NCI-H1436 treated with DMSO at 0.1 percent for 48 hours (cell line): ENCODE results near the gene PFKP.
A peak's percentile ranks its signal among the peaks of the same experiment; 100 is the strongest.

Source experiments
- DNase-seq: peaks from one replicate; lab custom pipeline; 2025; lab: John Stamatoyannopoulos, UW

PFKP gene

DNA sequence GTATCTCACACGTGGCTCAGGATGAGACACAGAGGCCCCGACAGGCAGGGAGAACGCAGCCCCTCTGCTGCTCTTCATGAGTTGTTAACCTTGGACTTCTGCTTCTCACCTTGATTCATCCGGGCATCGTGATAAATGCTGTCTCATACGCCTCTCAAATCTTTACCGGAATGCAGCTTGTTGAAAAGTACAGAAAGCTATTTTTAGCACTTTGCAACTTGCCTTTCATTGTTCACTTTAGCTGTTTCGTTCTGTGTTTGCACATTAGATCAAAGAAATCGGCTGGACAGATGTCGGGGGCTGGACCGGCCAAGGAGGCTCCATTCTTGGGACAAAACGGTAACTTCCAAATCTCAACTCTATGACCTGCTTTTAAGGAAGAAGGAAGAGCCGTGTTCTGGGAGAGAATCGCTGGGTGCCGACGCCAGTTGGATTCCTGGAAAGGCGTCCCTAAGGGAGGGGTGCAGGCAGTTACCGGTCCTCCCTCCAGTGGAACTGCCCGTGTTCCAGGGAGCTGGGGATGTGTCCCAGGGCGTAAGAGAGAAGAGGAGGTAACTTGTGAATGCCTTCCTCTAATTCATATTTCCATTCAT is 49.3 kb downstream of the PFKP start:
- DNase-seq: no peak

DNA sequence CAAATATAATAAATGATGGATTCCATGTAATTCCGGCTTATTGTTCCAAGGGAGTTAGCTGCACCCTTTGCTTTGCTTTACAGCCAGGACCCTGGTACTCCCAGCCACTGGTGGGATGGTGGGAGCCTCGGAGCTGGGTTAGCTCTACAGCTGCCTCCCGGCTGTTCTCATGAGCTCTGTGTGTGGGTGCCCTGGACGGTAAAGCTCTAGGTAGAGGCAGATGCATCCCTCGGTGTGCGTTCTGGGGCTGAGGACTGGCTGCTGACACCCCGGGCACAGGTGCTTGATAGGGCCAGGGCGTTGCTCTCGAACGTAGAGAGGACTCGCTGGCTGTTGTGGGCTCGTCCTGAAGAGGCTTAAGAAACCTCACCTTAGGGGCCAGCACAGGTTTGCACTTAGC is 50.1 kb downstream of the PFKP start:
- no peak for DNase-seq

DNA sequence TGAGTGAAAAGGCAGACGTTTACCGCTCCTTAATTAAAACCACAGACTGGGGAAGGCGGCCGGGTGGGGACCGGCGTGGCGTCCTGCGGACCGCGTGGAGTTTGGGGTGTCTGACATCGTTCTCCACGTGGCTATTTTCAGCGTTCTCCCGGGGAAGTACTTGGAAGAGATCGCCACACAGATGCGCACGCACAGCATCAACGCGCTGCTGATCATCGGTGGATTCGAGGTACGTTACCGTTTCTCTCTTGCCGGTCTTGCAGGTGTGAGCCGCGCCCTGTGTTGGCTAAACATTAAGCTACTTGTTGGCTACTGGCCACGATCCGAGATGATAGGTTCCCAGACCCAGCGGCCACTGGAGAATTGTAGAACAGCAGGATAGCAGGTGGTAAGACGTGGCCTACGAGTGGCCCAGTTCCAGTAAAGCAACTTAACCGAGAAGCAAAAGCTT is 51.3 kb downstream of the PFKP start:
- DNase-seq: no peak

DNA sequence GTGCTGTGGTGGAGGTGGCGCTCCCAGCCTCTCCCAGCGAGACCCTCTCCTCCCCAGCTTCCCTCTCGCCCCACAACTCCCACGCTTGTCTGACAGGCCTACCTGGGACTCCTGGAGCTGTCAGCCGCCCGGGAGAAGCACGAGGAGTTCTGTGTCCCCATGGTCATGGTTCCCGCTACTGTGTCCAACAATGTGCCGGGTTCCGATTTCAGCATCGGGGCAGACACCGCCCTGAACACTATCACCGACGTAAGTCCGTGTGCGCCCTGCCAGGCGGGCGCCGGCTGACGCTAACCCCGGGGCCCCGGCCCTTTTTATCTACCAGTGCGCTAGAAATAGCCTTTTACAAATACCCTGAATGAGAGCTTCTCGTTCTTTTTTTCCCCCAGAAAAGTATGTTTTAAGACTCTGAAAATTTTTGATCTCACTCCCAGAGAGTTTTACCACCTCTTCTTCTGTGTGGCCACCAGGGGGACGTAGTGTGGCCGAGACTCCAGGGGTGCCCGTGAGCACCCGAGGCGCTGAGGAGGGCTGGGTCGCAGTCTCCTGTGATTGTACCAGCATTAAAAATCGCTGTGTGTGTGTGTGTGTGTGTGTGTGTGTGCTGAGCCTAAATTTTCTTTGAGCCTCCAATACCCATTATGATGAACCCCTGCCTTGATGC is 52.6 kb downstream of the PFKP start:
- DNase-seq: no peak

DNA sequence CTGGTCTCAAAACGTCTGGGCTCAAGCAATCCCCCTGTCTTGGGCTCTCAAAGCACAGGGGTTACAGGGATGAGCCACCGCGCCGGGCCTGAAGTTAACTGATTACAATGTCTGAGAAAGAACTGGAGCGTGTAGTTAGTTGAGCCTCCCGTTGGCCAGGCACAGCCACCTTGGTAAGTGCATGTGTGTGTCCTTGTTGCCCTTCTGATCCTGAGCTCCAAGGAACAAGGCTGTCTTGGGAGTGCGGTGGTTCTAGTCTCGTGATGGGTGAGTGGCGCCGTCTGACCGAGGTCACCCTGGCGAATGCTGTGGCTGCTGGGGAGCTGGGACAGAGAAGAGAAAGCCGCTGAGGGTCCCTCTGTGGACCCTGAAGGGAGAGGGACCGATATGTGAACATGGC is 54.7 kb downstream of the PFKP start:
- DNase-seq: no peak

DNA sequence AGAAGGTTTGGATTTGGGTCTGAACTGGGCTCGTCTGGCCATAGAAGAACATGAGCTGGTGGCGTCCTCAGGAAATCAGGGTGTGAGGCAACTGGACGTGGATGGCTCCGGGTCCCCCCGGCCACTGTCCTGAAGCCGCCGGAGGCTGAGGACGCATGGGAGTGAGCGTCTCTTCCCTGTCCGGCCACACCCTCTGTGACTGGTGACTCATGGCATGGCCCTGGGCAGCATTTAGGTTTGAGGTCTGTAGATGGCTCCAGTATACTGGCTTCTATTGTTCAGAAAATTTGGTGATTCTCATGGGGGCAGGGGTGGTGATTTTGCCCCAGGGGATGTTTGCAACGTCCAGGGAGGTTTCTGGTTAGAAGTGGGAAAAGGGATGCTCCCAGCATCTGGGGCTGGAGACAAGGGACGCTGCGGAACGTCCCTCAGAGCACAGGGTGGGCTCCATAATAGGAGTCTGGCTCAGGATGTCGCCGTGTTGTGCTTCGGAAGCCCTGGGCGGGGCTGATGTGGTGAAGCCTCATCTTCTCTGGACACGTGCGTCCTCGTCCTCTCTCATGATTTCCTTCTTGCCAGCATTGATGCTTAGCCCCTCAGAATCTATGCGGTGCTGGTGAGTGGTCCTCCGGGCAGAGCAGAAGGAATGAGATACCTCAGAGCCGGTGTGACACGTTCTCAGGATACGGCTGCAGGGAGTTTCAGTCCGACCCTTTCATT is 55.3 kb downstream of the PFKP start:
- DNase-seq: no peak

DNA sequence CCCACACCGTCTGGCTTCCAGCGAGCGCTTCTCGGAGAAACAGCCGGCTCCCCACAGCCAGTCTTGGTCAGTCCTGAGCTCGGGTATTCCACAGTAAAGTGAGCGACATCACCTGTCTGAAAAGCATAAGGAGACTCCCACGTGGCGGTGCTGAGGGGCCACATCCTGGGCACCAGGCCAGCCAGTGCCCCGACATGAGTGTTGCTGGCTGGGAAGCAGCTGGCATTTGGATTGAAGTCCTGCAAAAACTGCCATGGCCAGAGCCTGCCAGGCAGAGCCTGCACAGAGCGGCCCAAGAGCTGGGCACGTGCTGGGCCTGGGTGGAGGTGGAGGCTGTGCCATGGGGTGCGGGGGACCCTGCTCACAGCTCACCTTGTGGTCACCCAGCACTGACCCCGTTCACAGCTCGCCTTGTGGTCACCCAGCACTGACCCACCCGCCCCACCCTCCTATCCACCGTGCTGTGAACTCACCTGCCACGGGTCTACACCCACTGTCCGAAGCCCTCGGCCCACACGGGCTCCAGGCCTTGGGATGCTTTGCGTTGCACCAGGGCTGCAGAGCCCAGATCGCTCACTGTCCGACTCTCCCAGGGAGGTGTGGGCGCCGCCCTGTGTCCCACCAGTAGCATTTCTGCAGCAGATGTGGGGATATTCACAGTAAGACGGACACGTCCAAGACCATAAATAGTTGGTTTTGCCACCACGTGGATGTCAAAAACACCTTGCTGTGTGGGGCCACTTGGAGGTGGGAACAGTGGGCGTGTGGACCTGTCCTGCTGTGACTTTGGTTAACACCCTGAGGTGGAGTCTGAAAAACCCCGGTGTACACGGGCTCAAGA is 56.4 kb downstream of the PFKP start:
- DNase-seq: no peak

DNA sequence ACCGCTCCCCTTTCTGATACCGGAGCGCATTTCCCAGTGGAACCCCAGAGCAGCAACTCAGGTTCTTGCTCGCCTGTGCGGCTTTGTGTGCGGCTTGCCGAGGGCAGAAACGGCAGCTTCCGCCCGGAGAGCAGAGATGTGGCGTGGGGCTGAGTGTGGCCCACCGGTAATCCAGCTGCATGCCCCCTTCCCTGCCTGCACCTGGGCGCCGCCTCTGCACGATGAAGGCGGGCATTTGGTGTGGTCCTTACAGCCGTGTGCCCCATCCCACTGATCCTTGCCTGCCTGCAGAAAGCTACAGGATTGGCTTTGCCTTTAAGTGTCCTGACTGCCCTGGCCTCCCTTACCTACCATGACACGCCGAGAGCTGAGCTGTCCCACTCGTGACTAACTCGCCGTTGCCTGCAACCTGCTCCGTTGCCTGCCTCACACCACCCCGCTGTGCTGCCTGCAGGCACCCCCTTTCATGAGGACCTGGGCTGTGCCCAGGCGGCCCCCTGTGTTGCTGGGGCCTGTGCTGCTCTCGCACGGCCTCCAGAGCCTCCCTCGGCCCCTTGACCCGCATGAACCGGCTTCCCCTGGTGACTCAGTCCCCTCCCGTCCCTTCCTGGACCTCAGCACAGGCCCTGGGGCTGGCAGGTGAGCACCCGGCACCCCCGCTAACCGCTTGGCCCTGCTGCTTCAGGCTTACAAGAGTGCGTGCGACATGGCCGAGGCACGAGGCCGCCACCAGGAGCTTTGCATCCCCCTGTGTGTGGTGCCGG is 57.2 kb downstream of the PFKP start:
- no peak for DNase-seq

DNA sequence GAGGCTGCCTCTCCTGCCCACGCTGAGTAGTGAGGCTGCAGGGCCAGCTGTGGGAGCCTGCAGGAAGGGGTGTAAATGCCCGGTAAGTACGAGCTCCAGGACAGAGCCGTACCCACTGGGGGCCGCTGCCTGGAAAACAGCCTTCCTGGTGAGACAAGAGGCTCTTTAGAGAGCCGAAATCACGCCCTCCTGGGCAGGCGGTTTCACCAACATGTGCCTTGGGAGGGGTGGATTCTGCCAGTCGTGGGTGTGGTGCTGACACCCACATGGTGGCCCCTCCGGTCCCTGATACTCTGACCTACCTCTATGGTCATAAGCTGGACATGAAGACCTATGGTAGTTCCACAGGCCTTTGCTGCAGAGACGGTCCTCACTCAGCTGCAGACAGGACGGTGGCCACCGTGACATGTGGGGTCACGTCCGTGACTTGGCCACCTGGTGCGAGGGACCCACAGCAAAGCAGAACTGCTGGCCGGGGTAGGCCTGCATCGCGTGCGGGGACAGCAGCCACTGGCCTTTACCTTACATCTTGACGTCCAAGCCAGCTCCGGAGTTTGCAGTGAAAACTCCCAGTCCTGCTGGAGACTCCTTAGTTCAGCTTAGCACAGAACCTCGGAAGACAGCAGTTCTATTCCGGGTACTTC is 58.3 kb downstream of the PFKP start:
- DNase-seq: no peak

DNA sequence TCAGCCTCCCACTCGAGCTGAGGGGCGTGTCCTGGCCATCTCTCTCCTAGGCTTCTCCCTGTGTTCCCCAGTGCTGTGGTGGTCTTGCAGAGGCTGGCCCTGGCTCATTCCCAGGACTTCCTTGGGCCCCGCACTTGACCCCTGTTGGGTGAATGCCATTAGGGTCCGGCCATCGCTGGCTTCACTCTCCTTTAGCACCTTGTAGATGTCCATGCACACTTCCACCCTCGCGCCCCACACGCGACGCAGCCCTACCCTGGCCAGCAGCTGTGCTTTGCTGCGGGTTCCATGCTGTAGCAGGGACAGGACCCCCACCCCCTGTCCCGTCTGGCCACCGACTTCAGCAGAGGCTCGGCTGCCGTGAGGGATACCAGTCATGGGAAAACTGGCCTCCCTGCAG is 58.9 kb downstream of the PFKP start:
- DNase-seq: no peak

DNA sequence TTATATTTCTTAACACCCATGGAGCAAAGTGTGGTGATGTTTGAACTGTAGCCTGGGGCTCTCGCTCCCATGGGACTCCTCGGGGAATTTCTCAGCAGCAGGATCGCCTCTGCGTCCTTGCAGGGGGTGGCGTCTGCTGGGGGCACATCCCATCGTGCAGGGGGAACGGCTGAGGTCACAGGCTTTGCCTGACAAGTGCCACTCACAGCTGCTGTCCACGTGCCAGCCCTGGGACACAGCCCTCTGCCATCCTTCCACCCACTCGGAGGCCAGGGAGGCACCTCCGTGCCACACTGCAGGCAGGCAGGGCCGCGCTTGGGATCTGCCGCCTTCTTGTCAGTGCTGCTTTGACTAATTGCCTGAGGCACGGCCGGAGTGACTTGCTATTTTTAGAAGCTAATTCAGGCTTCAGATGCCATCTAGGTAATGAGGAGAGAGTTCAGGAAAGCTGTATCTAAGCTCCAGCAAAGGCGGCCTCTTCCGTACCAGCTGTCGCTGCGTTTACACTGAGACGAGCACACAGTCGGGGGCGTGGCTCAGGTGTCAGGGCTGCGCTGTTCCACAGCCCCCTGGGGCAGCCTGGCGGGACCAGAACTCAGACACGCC is 59.5 kb downstream of the PFKP start:
- peak; percentile 95 for DNase-seq

DNA sequence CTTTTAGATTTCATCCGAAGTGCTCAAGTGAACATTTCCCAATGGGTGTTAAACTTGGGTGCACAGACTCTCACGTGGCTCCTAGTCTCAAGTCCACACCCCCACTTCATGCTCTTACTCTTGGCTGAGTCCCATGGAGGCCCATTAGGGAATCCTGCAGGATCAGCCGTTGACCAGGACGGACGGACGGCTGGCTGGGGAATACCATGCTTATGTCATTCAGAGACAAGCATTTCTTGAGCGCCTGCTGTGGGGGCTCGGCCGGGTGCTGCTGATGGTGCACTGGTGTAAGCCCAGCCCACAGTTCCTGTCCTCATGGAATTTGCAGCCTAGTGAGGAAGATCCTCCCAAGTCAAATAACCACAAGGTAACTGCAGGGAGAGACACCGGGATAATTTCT is 60.6 kb downstream of the PFKP start:
- no peak for DNase-seq

DNA sequence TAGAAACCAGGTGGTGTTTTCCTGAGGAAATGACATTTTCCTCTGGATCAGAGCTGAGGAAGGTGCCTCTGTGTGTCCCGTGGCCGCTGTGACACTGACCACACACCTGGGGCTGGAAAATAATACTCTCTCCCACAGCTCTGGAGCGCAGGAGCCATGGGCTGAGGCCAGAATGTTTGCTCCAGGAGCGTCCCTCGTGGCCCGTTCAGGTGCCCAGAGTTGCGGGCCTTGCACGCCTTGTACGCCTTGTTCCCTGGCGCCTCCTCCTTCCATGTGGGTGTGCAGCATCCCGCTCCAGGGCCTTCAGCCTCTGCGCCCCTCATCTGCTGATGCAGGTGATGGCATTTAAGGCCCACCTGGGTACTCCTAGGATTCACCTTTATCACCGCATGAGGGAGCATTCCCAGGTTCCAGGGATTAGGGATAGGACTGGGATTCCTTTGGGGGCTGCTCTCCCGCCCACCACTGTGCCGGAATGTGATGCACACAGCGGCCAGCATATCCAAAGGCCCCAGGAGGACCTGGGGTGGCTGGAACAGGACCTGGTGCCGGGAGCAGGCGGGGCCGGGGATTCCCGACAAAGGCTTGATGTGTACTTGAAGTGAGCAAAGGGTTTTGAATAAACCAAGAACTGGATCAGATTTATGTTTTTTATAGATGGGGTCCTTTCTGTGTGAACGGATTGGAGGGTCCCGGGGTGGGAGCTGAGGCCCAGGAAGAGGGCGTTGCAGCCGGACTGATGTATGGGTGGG is 61.2 kb downstream of the PFKP start:
- no peak for DNase-seq

DNA sequence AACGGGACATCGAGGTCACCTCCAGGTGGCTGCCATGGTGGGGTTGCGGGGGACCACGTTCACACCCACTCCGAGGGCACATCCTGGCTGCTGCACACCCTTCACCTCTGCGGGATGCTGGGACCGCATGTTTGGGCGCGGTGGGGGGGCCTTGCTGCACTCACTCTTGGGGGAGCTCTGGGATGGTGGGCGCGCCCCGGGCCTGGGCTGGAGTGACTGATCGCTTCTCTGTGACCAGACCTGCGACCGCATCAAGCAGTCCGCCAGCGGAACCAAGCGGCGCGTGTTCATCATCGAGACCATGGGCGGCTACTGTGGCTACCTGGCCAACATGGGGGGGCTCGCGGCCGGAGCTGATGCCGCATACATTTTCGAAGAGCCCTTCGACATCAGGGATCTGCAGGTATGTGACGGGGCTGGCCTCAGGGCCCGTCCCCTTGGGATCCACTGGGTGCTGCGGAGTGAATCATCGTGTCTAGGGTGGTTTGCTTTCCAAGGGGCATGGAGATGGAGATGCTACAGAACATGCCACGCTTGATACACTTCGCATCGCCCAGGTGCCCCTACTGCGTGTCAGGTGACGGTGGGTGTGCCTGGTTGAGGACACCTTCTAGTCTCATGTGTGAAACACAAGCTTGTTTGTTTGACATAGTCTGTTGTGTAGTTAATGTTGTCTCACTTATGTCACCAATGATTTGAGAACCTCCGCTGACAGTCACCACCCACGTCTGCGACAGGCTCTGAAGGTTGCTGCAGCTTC is 62.4 kb downstream of the PFKP start:
- no peak for DNase-seq

DNA sequence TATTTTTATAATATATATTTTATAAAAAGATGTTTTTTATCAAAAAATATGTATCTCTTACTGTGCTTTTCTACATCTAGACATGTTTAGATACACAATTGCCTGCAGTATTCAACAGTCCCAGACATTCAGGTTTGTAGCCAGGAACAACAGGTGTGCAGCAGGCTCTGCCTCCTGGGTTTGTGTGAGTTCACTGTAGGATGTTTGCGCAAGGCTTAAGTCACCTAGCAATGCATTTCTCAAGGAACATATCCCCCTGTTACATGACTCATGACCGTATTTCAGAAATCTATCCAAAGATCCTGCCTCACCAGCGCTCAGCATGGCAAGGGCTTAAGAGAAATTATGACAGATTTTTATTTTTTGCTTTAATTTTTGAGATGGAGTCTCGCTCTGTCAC is 63.8 kb downstream of the PFKP start:
- DNase-seq: no peak

DNA sequence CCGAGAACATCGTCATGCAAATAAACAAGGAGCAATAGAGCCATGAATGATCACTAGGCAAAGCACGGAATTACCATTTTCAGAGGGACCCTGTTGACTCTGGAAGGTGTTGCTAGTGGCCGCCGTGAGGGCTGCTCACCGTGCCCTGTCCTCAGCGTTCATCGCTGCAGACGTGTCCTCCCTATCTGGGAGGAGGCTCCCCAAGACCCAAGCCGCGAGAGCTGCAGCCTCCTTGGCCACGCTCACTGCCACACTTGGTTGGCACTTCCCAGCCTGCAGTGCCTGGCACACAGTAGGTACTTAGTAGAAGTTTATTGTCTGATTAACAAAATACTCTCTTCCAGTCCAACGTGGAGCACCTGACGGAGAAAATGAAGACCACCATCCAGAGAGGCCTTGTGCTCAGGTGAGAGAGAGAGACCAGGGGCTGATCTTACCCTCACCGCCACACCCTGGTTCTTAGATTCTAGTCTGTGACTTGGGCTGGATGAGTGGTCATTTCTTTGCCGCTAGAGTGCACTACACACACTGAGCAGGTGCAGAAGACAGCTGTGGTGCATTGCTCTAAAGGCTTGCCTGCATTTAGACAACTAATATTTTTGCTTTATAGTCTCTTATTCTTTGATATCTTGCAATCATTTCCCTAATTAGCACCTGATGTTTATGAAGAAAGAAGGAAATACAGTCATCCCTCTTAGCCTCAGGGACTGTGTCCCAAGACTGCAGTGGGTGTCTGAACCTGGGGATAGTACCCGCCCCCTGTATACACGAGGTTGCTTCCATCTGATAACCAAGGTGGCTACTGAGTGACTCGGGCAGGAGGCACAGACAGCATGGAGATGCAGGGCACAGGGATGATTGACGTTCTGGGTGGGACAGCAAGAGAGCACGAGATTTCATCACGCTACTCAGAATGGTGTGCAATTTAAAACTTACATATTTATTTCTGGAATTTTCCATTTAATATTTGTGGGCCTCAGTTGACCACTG is 65.0 kb downstream of the PFKP start:
- DNase-seq: no peak

DNA sequence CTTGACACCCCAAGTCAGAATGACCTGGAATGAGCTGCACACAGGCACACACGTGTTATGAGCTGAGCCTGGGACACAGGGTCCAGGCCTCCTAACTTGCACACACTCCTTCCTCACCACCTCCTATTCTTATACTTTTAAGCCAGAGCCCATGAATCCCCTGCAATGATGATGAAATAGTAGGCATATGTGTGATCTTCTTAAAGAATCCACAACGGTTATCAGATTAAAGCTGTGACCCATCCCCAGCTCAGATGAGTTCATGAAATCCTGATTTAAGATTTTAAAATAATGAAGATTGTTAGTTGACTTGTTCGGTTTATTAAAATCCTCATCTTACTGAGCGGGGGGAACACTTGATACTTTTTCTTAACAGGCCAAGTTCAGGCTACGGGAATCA is 66.6 kb downstream of the PFKP start:
- DNase-seq: no peak

DNA sequence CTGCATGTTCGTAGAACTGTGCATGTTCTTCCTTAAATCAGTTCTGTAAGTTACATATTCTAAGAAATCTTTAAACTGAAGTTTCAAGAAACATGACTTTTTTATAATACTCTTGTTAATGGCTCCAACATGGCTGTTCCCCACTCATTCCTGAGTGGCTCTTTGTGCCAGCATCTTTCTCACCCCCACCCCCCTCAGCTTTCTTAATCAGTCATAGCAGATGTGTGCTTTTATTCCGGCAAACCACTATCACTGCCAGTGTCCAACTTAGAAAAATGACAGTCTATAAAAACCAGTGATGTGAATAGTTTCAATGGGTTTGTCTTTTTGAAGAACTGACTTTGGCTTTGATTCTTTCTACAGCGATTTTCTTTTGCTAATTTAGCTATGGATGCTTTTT is 67.7 kb downstream of the PFKP start:
- no peak for DNase-seq
